Caco-2 (cell line): ENCODE measurements around the gene PPAT. TPM values are rescaled to one million over a fixed set of nuclear protein-coding genes. Genes with fewer than 3 reads are reported as not detected.

Source experiments
- BruUV-seq: library from RNA; stranded (reverse); fragments of 400-500 nt; replicated peaks from 2 replicates; lab custom pipeline; 2021; lab: Mats Ljungman, UMichigan
- CTCF ChIA-PET: fragments of 300-600 bp; sonication (Branson Sonifier 250); formaldehyde crosslinking; loops from one replicate; lab custom pipeline; 2022; ENCODE audit warnings: antibody characterized with exemption; lab: Charles Lee
- POLR2A ChIA-PET: fragments of 300-600 bp; sonication (Branson Sonifier 250); formaldehyde crosslinking; loops from one replicate; lab custom pipeline; 2022; ENCODE audit warnings: antibody characterized with exemption; lab: Charles Lee
- DNase-seq, 2 experiments: peaks; one replicate each; pipeline versions ENCODE4 v3.0.0 to v3.0.0-alpha.2; 2020 to 2022
- H3K27me3 ChIP-seq: replicated peaks from 2 replicates; pipeline ENCODE4 v1.6.0; 2011; ENCODE audit warnings: low read length; ENCODE audit not compliant: control insufficient read depth, insufficient read depth
- H3K36me3 ChIP-seq: 2 replicates; pipeline ENCODE4 v1.5.1; 2011; ENCODE audit warnings: low read length; ENCODE audit not compliant: control insufficient read depth, insufficient read depth
- H3K4me1 ChIP-seq: fragments of 250-450 bp; sonication (Bioruptor Pico); 2 replicates; pipeline ENCODE4 v1.5.1; 2020; ENCODE audit warnings: mild to moderate bottlenecking
- H3K4me3 ChIP-seq: 2 replicates; pipeline ENCODE4 v1.5.1; 2011; ENCODE audit warnings: low read depth, mild to moderate bottlenecking, control low read depth, low read length
- H3K9me3 ChIP-seq: fragments of 250-450 bp; sonication (Bioruptor Pico); 2 replicates; pipeline ENCODE4 v1.5.1; 2020; ENCODE audit warnings: mild to moderate bottlenecking, moderate library complexity
- H3K27ac Mint-ChIP-seq: one replicate; pipeline ENCODE4 v1.8.0; 2022; ENCODE audit warnings: mixed read lengths; ENCODE audit not compliant: unreplicated experiment
- H3K27me3 Mint-ChIP-seq: one replicate; pipeline ENCODE4 v1.8.0; 2022; ENCODE audit warnings: mixed read lengths; ENCODE audit not compliant: insufficient read depth, unreplicated experiment
- H3K36me3 Mint-ChIP-seq: one replicate; pipeline ENCODE4 v1.8.0; 2022; ENCODE audit warnings: mild to moderate bottlenecking, mixed read lengths; ENCODE audit not compliant: insufficient read depth, unreplicated experiment
- H3K4me1 Mint-ChIP-seq: one replicate; pipeline ENCODE4 v1.8.0; 2022; ENCODE audit warnings: low read depth, mixed read lengths; ENCODE audit not compliant: unreplicated experiment
- H3K4me3 Mint-ChIP-seq: one replicate; pipeline ENCODE4 v1.8.0; 2022; ENCODE audit warnings: mild to moderate bottlenecking, moderate library complexity, mixed read lengths; ENCODE audit not compliant: unreplicated experiment
- H3K9me3 Mint-ChIP-seq: one replicate; pipeline ENCODE4 v1.8.0; 2022; ENCODE audit warnings: mixed read lengths; ENCODE audit not compliant: unreplicated experiment
- CTCF ChIP-seq, 2 experiments: fragments of 200-600 bp in 1 of 2; IDR thresholded peaks; 1 replicate in 1 of 2; 2 replicates in 1 of 2; pipeline versions ENCODE4 v1.5.1 to v1.8.0; 2011 to 2022; ENCODE audit warnings: antibody characterized with exemption in 1 of 2, control low read depth in 1 of 2, inconsistent platforms in 1 of 2, low read depth in 1 of 2, low read length in 1 of 2, mild to moderate bottlenecking in 1 of 2, moderate library complexity in 1 of 2; ENCODE audit not compliant: insufficient read depth in 1 of 2, severe bottlenecking in 1 of 2, unreplicated experiment in 1 of 2
- intact Hi-C: fragments of 100-400 bp; cut with micrococcal nuclease; formaldehyde crosslinking; loops from one replicate; pipeline ENCODE4 v1.10.0; 2022; ENCODE audit not compliant: unreplicated experiment
- total RNA-seq: library from RNA; stranded (reverse); gene quantifications from 2 replicates; pipeline ENCODE4 v1.2.3, GENCODE V29; 2022

The PPAT gene
- total RNA-seq, 1 experiment from 2014 or later: 60.7 TPM

- peaks cover 5% of the 10 kb centered on the region for H3K36me3 Mint-ChIP-seq
- no peaks in the 10 kb centered on the region for H3K9me3 ChIP-seq
- no peak overlapping the region for H3K27ac Mint-ChIP-seq
- intact Hi-C loops: no loop called here
- H3K9me3 Mint-ChIP-seq: no peaks in the 10 kb centered on the region
- no peak for DNase-seq
- BruUV-seq: no TSS peak
- H3K36me3 ChIP-seq: no peaks in the 10 kb centered on the region
- no peaks in the 10 kb centered on the region for H3K27me3 Mint-ChIP-seq
- no peaks in the 10 kb centered on the region for H3K27me3 ChIP-seq
- TF ChIP-seq CTCF (IDR thresholded peaks at IDR 0.05; ENCODE audit: insufficient read depth in 1 of 2, low read depth in 1 of 2, low read length in 1 of 2, severe bottlenecking in 1 of 2, unreplicated experiment in 1 of 2): no peak
- ChIA-PET POLR2A (no interaction called here), CTCF (no interaction called here)
- H3K4me3 Mint-ChIP-seq: no peak overlapping the region
- no peaks in the 10 kb centered on the region for H3K4me1 Mint-ChIP-seq
- H3K4me1 ChIP-seq: peaks cover 10% of the 10 kb centered on the region
- H3K4me3 ChIP-seq: no peak overlapping the region
Measured at GRCh38 chr4:56416349-56416748, 19.1 kb downstream of the PPAT start.

DNA sequence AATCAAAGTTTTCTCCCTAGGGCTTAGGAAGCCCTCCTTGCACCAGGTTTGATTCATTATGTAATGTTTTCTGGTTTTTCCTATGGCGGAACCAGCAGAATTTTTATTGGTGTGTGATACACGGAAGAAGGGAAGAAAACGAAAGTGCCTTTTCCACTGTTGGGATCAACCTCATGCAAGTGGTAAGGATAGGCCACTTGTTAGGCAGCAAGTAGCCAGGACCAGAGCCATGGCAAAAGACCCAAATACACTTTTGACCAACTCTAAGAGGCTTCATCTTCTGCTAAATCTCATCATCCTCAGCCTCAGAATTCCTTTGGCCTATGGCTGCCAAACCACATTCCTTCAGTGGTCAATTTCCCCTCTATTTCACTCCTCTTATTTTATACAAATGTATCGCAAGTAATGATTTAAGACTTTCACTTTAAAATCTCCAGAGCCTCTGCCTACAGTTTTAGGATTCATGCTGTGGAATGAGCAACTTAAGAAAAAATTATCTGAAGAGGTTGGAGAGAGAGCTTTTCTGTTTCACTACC, 21.2 kb downstream of the PPAT start:
- intact Hi-C loops: no loop called here
- no peak for DNase-seq
- Histone ChIP-seq H3K4me1 (peaks cover 20% of the 10 kb centered on the region), H3K27me3 (no peaks in the 10 kb centered on the region), H3K9me3 (no peaks in the 10 kb centered on the region), H3K36me3 (no peaks in the 10 kb centered on the region), H3K4me3 (no peak overlapping the region)
- no peak overlapping the region for H3K4me3 Mint-ChIP-seq
- H3K27ac Mint-ChIP-seq: no peak overlapping the region
- ChIA-PET POLR2A (no interaction called here), CTCF (no interaction called here)
- no TSS peak for BruUV-seq
- H3K4me1 Mint-ChIP-seq: peaks cover 6% of the 10 kb centered on the region
- H3K9me3 Mint-ChIP-seq: no peaks in the 10 kb centered on the region
- TF ChIP-seq CTCF (IDR thresholded peaks at IDR 0.05; ENCODE audit: insufficient read depth in 1 of 2, low read depth in 1 of 2, low read length in 1 of 2, severe bottlenecking in 1 of 2, unreplicated experiment in 1 of 2): no peak
- peaks cover 6% of the 10 kb centered on the region for H3K36me3 Mint-ChIP-seq
- no peaks in the 10 kb centered on the region for H3K27me3 Mint-ChIP-seq

DNA sequence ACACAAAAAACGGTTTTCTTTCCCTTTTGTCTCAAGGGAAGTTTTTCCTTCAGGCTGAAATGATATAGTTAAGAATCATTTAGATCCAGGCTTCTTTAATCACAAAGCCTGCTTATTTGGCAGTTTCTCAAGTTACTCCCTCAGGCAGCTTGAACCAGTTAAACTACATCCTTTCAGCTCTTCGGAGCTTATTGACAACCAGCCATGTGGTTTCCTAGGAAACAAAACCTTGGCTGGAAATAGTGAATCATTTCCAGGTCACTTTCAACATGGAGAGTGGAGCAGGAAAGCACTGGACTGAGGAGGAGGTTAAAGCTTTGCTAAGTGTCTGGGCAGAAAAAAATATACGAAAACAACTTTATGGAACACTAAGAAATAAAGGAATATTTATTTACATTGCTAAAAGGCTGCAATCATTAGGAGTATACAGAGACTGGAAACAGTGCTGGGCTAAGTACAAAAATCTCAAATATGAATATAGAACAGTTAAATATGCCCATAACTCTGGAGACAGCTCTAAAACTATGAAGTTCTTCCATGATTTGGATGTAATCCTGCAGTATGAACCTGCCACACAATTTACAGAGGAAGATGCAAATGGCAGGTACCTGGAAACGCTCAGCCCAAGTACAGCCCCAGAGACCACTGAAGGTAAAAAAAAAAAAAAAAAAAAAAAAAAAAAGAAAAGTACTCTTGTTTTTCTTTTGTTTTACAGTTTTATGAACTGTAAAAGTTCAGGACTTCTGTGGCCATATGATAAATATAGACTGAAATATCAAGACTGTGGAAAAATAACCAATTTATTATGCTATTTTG, 25.0 kb downstream of the PPAT start:
- Histone ChIP-seq H3K4me1 (peaks cover 20% of the 10 kb centered on the region), H3K4me3 (no peak overlapping the region; the same call in 1 of the 2 replicates), H3K9me3 (no peaks in the 10 kb centered on the region), H3K36me3 (no peaks in the 10 kb centered on the region), H3K27me3 (no peaks in the 10 kb centered on the region)
- POLR2A ChIA-PET: interaction anchor here (0.6 to 2.0 kb wide), 3 partner anchors 23 to 27 kb away, joined by 4 to 11 read pairs (median 10); partner anchors contain the start of genes AASDH, PAICS and PPAT
- Mint-ChIP-seq H3K27ac (peak overlapping the region; percentile 95), H3K4me3 (peak overlapping the region; percentile 38), H3K9me3 (no peaks in the 10 kb centered on the region), H3K36me3 (peaks cover 36% of the 10 kb centered on the region), H3K27me3 (no peaks in the 10 kb centered on the region), H3K4me1 (peaks cover 6% of the 10 kb centered on the region)
- intact Hi-C loops: loop anchor here (1.0 kb wide), 1 partner anchor 25 kb away; the partner anchor contains the start of gene PPAT
- BruUV-seq: no TSS peak
- DNase-seq: peak; percentile 52 to 77
- no peak for TF ChIP-seq CTCF (IDR thresholded peaks at IDR 0.05; ENCODE audit: insufficient read depth in 1 of 2, low read depth in 1 of 2, low read length in 1 of 2, severe bottlenecking in 1 of 2, unreplicated experiment in 1 of 2)
- CTCF ChIA-PET: interaction anchor here (0.6 kb wide), 1 partner anchor 26 kb away, joined by 3 read pairs; the partner anchor contains the start of gene PAICS
